Astrocyte of the cerebellum (primary cell): ENCODE measurements around the gene HCN4.

Experiments
- DNase-seq: peaks from one replicate; pipeline ENCODE4 v3.0.0-alpha.2; 2011; ENCODE audit warnings: low read depth
- H3K4me3 ChIP-seq: 2 replicates; pipeline ENCODE4 v1.5.1; 2011; ENCODE audit warnings: mild to moderate bottlenecking, low read depth, low read length, moderate library complexity
- CTCF ChIP-seq: IDR thresholded peaks from 2 replicates; pipeline ENCODE4 v1.5.1; 2012; ENCODE audit warnings: low read length, low read depth, moderate library complexity, mild to moderate bottlenecking; ENCODE audit errors: missing control alignments
- in situ Hi-C: cut with HindIII; loops from 2 replicates; pipeline ENCODE4 v1.10.0; 2017; ENCODE audit warnings: low sequenced_read_pairs

The HCN4 gene

GRCh38 chr15:73335026-73335425, 33.7 kb downstream of the HCN4 start:
- in situ Hi-C loops, result no loop called here
- no peak overlapping the region for H3K4me3 ChIP-seq
- no peak for DNase-seq
- no peak for TF ChIP-seq CTCF

- no peak for DNase-seq
- in situ Hi-C loops, result no loop called here
- no peak for TF ChIP-seq CTCF
- no peak overlapping the region for H3K4me3 ChIP-seq
Measured at GRCh38 chr15:73334086-73334485, 34.7 kb downstream of the HCN4 start.

- DNase-seq, result no peak
- no peak for TF ChIP-seq CTCF
- in situ Hi-C loops, result no loop called here
- H3K4me3 ChIP-seq, result no peak overlapping the region
Measured at GRCh38 chr15:73333001-73333400, 35.8 kb downstream of the HCN4 start.

GRCh38 chr15:73331991-73332925, 36.5 kb downstream of the HCN4 start:
- DNase-seq, result no peak
- in situ Hi-C loops, result no loop called here
- H3K4me3 ChIP-seq, result no peak overlapping the region
- no peak for TF ChIP-seq CTCF

GRCh38 chr15:73331501-73331900, 37.3 kb downstream of the HCN4 start:
- TF ChIP-seq CTCF, result no peak
- in situ Hi-C loops, result no loop called here
- H3K4me3 ChIP-seq, result no peak overlapping the region
- DNase-seq, result no peak

GRCh38 chr15:73330206-73331051, 38.3 kb downstream of the HCN4 start:
- H3K4me3 ChIP-seq, result no peak overlapping the region
- no peak for TF ChIP-seq CTCF
- DNase-seq, result no peak
- in situ Hi-C loops, result no loop called here
